LoVo (cell line): ENCODE results near the gene RGS12.

Experiments
- DNase-seq: peaks from one replicate; pipeline ENCODE4 v3.0.0-alpha.2; 2016; ENCODE audit warnings: low spot score

RGS12 gene

GRCh38 chr4:3312362-3312761 is 19.5 kb downstream of the RGS12 start:
- DNase-seq, result no peak

GRCh38 chr4:3313139-3313538 is 20.3 kb downstream of the RGS12 start:
- DNase-seq, result no peak

GRCh38 chr4:3313556-3314228 is 20.9 kb downstream of the RGS12 start:
- DNase-seq, result no peak

- no peak for DNase-seq
Measured at GRCh38 chr4:3314706-3315260, 22.0 kb downstream of the RGS12 start.

GRCh38 chr4:3315566-3315965 is 22.7 kb downstream of the RGS12 start:
- DNase-seq, result no peak

- DNase-seq, result no peak
Measured at GRCh38 chr4:3316146-3316545, 23.3 kb downstream of the RGS12 start.

GRCh38 chr4:3317011-3317655 is 24.3 kb downstream of the RGS12 start:
- no peak for DNase-seq

GRCh38 chr4:3317656-3318211 is 24.9 kb downstream of the RGS12 start:
- no peak for DNase-seq

- DNase-seq, result no peak
Measured at GRCh38 chr4:3318561-3319021, 25.8 kb downstream of the RGS12 start.

- no peak for DNase-seq
Measured at GRCh38 chr4:3320361-3321023, 27.7 kb downstream of the RGS12 start.

GRCh38 chr4:3321295-3321889 is 28.6 kb downstream of the RGS12 start:
- DNase-seq, result no peak

GRCh38 chr4:3322059-3322550 is 29.3 kb downstream of the RGS12 start:
- DNase-seq, result no peak

- no peak for DNase-seq
Measured at GRCh38 chr4:3323071-3323481, 30.3 kb downstream of the RGS12 start.

- no peak for DNase-seq
Measured at GRCh38 chr4:3324093-3324815, 31.4 kb downstream of the RGS12 start.

GRCh38 chr4:3328814-3329663 is 36.2 kb downstream of the RGS12 start:
- DNase-seq, result no peak

- DNase-seq, result no peak
Measured at GRCh38 chr4:3329887-3330286, 37.1 kb downstream of the RGS12 start.

GRCh38 chr4:3330707-3331106 is 37.9 kb downstream of the RGS12 start:
- DNase-seq, result no peak

- no peak for DNase-seq
Measured at GRCh38 chr4:3331511-3332394, 38.9 kb downstream of the RGS12 start.

GRCh38 chr4:3332498-3332897 is 39.7 kb downstream of the RGS12 start:
- no peak for DNase-seq
